Measurements from ENCODE around the gene CBLN3. TPM values are rescaled to one million over a fixed set of nuclear protein-coding genes. Genes with fewer than 3 reads are reported as not detected.

Gene CBLN3
- total RNA-seq, 4 donors from 2014 or later = 0.30 to 2.6 (median 0.93) TPM; not detected in 1

GRCh38 chr14:24387009-24387345 lies 42.5 kb downstream of the CBLN3 start:
- WGBS = 90% methylated on average over 2 of the region's 2 CpGs

GRCh38 chr14:24385524-24385923 lies 43.9 kb downstream of the CBLN3 start:
- no peaks in the 10 kb centered on the region for H3K9me3 ChIP-seq
- no peak overlapping the region for H3K4me3 ChIP-seq
- WGBS = 85% methylated on average over 4 of the region's 4 CpGs
- no peaks in the 10 kb centered on the region for H3K27me3 ChIP-seq
- TF ChIP-seq POLR2AphosphoS5 (IDR thresholded peaks at IDR 0.05) (no peak), POLR2A (IDR thresholded peaks at IDR 0.05) (no peak), EP300 (IDR thresholded peaks at IDR 0.05) (no peak)
- TF ChIP-seq, protein P1, sequence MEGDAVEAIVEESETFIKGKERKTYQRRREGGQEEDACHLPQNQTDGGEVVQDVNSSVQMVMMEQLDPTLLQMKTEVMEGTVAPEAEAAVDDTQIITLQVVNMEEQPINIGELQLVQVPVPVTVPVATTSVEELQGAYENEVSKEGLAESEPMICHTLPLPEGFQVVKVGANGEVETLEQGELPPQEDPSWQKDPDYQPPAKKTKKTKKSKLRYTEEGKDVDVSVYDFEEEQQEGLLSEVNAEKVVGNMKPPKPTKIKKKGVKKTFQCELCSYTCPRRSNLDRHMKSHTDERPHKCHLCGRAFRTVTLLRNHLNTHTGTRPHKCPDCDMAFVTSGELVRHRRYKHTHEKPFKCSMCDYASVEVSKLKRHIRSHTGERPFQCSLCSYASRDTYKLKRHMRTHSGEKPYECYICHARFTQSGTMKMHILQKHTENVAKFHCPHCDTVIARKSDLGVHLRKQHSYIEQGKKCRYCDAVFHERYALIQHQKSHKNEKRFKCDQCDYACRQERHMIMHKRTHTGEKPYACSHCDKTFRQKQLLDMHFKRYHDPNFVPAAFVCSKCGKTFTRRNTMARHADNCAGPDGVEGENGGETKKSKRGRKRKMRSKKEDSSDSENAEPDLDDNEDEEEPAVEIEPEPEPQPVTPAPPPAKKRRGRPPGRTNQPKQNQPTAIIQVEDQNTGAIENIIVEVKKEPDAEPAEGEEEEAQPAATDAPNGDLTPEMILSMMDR (IDR thresholded peaks at IDR 0.05) = no peak
- no peak overlapping the region for H3K27ac ChIP-seq
- H3K4me1 ChIP-seq = peaks cover 22% of the 10 kb centered on the region
- H3K36me3 ChIP-seq = no peaks in the 10 kb centered on the region
- no peak for DNase-seq (ENCODE audit: low spot score in 2 of 2)

More at GRCh38 chr14:24387009-24387345, 42.5 kb downstream of the CBLN3 start:
- H3K36me3 ChIP-seq = no peaks in the 10 kb centered on the region
- H3K4me1 ChIP-seq = peaks cover 15% of the 10 kb centered on the region
- no peak for DNase-seq (ENCODE audit: low spot score in 2 of 2)
- no peaks in the 10 kb centered on the region for H3K27me3 ChIP-seq
- H3K4me3 ChIP-seq = no peak overlapping the region
- H3K9me3 ChIP-seq = no peaks in the 10 kb centered on the region
- H3K27ac ChIP-seq = no peak overlapping the region
- TF ChIP-seq EP300 (IDR thresholded peaks at IDR 0.05) = no peak
- TF ChIP-seq, protein P1 (IDR thresholded peaks at IDR 0.05) = no peak
- TF ChIP-seq POLR2AphosphoS5 (IDR thresholded peaks at IDR 0.05) = no peak
- no peak for TF ChIP-seq POLR2A (IDR thresholded peaks at IDR 0.05)

- 80% methylated on average over 4 of the region's 4 CpGs for WGBS
- TF ChIP-seq POLR2A (IDR thresholded peaks at IDR 0.05) (no peak), EP300 (IDR thresholded peaks at IDR 0.05) (no peak), POLR2AphosphoS5 (IDR thresholded peaks at IDR 0.05) (no peak)
- TF ChIP-seq, protein P1 (IDR thresholded peaks at IDR 0.05) = no peak
- DNase-seq (ENCODE audit: low spot score in 2 of 2) = no peak
- H3K4me1 ChIP-seq = peaks cover 28% of the 10 kb centered on the region
- H3K36me3 ChIP-seq = no peaks in the 10 kb centered on the region
- H3K4me3 ChIP-seq = no peak overlapping the region
- H3K27me3 ChIP-seq = no peaks in the 10 kb centered on the region
- no peaks in the 10 kb centered on the region for H3K9me3 ChIP-seq
- H3K27ac ChIP-seq = no peak overlapping the region
Observed at GRCh38 chr14:24384169-24384568, 45.3 kb downstream of the CBLN3 start.

- peak overlapping the region; percentile 24 for H3K27ac ChIP-seq
- peaks cover 44% of the 10 kb centered on the region for H3K4me1 ChIP-seq
Observed at GRCh38 chr14:24382064-24382371, 47.5 kb downstream of the CBLN3 start.

DNA sequence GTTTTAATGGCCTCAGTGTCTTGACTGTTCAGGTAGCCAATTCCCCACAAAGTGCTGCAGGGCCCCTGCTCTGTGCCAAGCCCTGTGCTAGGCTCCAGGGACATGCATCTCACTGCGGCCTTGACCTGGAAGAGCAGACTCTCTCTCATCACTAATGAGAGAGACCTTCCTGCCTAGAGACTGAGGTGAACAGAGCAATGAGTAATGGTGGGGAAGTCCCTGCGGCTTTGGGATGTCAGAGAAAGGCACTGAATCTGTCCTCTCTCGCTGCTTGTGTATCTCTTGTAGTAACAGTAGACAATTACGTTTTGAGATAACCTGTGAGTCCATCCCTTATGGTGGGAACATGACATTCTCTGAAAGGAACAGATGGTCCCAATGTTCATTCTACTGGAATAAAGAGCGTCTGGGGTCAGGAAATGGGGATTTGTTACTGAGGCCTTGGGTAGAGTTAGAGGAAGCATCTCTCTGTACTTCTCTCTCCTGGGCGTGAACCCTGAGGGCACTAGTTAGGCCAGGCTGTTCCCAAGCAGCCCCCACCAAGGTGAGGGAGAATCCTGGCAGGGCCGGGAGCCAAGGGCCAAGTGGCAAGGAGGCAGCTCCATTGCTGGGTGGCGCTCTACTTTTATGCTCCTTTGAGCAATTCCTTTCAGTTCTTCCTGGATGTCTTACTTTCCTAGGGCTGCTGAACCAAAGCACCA lies 48.0 kb downstream of the CBLN3 start:
- H3K4me3 ChIP-seq = no peak overlapping the region
- TF ChIP-seq EP300 (IDR thresholded peaks at IDR 0.05) = no peak
- TF ChIP-seq POLR2A (IDR thresholded peaks at IDR 0.05) = no peak
- no peak for TF ChIP-seq POLR2AphosphoS5 (IDR thresholded peaks at IDR 0.05)
- TF ChIP-seq, protein P1 (IDR thresholded peaks at IDR 0.05) = no peak
- H3K4me1 ChIP-seq = peaks cover 44% of the 10 kb centered on the region
- H3K27ac ChIP-seq = peak overlapping the region; percentile 24
- 57% methylated on average over 8 of the region's 8 CpGs for WGBS
- H3K36me3 ChIP-seq = no peaks in the 10 kb centered on the region
- no peaks in the 10 kb centered on the region for H3K27me3 ChIP-seq
- DNase-seq (ENCODE audit: low spot score in 2 of 2) = no peak
- H3K9me3 ChIP-seq = no peaks in the 10 kb centered on the region

More at GRCh38 chr14:24382064-24382371, 47.5 kb downstream of the CBLN3 start:
- Histone ChIP-seq H3K4me3 (no peak overlapping the region), H3K27me3 (no peaks in the 10 kb centered on the region), H3K9me3 (no peaks in the 10 kb centered on the region), H3K36me3 (no peaks in the 10 kb centered on the region)
- 46% methylated on average over 4 of the region's 4 CpGs for WGBS
- TF ChIP-seq, protein P1 (IDR thresholded peaks at IDR 0.05) = no peak
- no peak for DNase-seq (ENCODE audit: low spot score in 2 of 2)
